NCI-H146 treated with DMSO at 0.1 percent for 48 hours (cell line): ENCODE results near the gene UNC5C.

Source experiments
- DNase-seq: peaks from one replicate; lab custom pipeline; 2025; ENCODE audit not compliant: unreplicated experiment; lab: John Stamatoyannopoulos, UW

Gene UNC5C

GRCh38 chr4:95360256-95360903 lies 188.4 kb downstream of the UNC5C start:
- no peak for DNase-seq

- DNase-seq: no peak
Observed at GRCh38 chr4:95358421-95358820, 190.4 kb downstream of the UNC5C start.

- DNase-seq: no peak
Observed at GRCh38 chr4:95355021-95355420, 193.8 kb downstream of the UNC5C start.

GRCh38 chr4:95348418-95348817 lies 200.4 kb downstream of the UNC5C start:
- no peak for DNase-seq

GRCh38 chr4:95343235-95343634 lies 205.5 kb downstream of the UNC5C start:
- no peak for DNase-seq

- DNase-seq: no peak
Observed at GRCh38 chr4:95340191-95340590, 208.6 kb downstream of the UNC5C start.

- no peak for DNase-seq
Observed at GRCh38 chr4:95325665-95326064, 223.1 kb downstream of the UNC5C start.

- DNase-seq: no peak
Observed at GRCh38 chr4:95319169-95319568, 229.6 kb downstream of the UNC5C start.

- DNase-seq: no peak
Observed at GRCh38 chr4:95318483-95318882, 230.3 kb downstream of the UNC5C start.

- DNase-seq: no peak
Observed at GRCh38 chr4:95318044-95318443, 230.7 kb downstream of the UNC5C start.

GRCh38 chr4:95317085-95317793 lies 231.5 kb downstream of the UNC5C start:
- no peak for DNase-seq

GRCh38 chr4:95314573-95314972 lies 234.2 kb downstream of the UNC5C start:
- DNase-seq: no peak

GRCh38 chr4:95304898-95305297 lies 243.9 kb downstream of the UNC5C start:
- DNase-seq: no peak

- DNase-seq: no peak
Observed at GRCh38 chr4:95300304-95300703, 248.5 kb downstream of the UNC5C start.

GRCh38 chr4:95296052-95296451 lies 252.7 kb downstream of the UNC5C start:
- no peak for DNase-seq

- no peak for DNase-seq
Observed at GRCh38 chr4:95295157-95295556, 253.6 kb downstream of the UNC5C start.

GRCh38 chr4:95294321-95294720 lies 254.5 kb downstream of the UNC5C start:
- no peak for DNase-seq

GRCh38 chr4:95293014-95293413 lies 255.8 kb downstream of the UNC5C start:
- DNase-seq: no peak

- DNase-seq: no peak
Observed at GRCh38 chr4:95290702-95291101, 258.1 kb downstream of the UNC5C start.

- DNase-seq: no peak
Observed at GRCh38 chr4:95289028-95289634, 259.6 kb downstream of the UNC5C start.

GRCh38 chr4:95288552-95288951 lies 260.2 kb downstream of the UNC5C start:
- DNase-seq: no peak

GRCh38 chr4:95285797-95286196 lies 263.0 kb downstream of the UNC5C start:
- no peak for DNase-seq
